Immature natural killer cell (primary cell): ENCODE results near the gene RFFL. TPM values are rescaled to one million over a fixed set of nuclear protein-coding genes. Genes with fewer than 3 reads are reported as not detected.

Experiments used
- polyA plus RNA-seq, 3 donors: library from polyadenylated mRNA; unstranded; fragments of 300-500 nt; fragmentation: Illumina TruSeq; gene quantifications; one replicate each; pipeline ENCODE4 v1.2.3, GENCODE V29; 2021

The RFFL gene
- polyA plus RNA-seq, 3 donors from 2014 or later, result 24.0 to 45.4 (median 34.0) TPM

Other genes starting within 250 kb of the RFFL start
- gene CCT6B, start 102.2 kb downstream of the RFFL start, polyA plus RNA-seq, result 1 to 10 TPM in 2 of 3 donors, not detected in 1; 1.4 to 2.7 TPM
- 10 to 100 TPM; 12.2 to 29.4 (median 18.1) TPM for gene ZNF830, start 102.2 kb downstream of the RFFL start, polyA plus RNA-seq
- 10 to 100 TPM in 2 of 3 donors, 1 to 10 TPM in 1; 8.6 to 24.5 (median 13.4) TPM for gene LIG3, start 83.2 kb downstream of the RFFL start, polyA plus RNA-seq
- gene RAD51D, start 56.2 kb upstream of the RFFL start, polyA plus RNA-seq, result 10 to 100 TPM; 11.0 to 17.8 (median 13.8) TPM
- gene FNDC8, start 57.9 kb upstream of the RFFL start, polyA plus RNA-seq, result not detected
- gene NLE1, start 78.6 kb upstream of the RFFL start, polyA plus RNA-seq, result 1 to 10 TPM; 2.1 to 4.7 (median 3.3) TPM
- 1 to 10 TPM in 1 of 3 donors, under 1 TPM in 1, not detected in 1; 0.41 to 1.0 TPM for gene UNC45B, start 84.1 kb upstream of the RFFL start, polyA plus RNA-seq
- gene SLC35G3, start 130.7 kb upstream of the RFFL start, polyA plus RNA-seq, result not detected
- gene SLFN5, start 179.4 kb upstream of the RFFL start, polyA plus RNA-seq, result 100 to 1,000 TPM in 1 of 3 donors, 10 to 100 TPM in 2; 38.5 to 156 (median 84.2) TPM